ENCODE data around the gene RBM43.

The RBM43 gene

GRCh38 chr2:151282401-151282800 lies 20.7 kb upstream of the RBM43 start:
- no peak for ATAC-seq

GRCh38 chr2:151280271-151280670 lies 18.6 kb upstream of the RBM43 start:
- no peak for TF ChIP-seq PPARA (CRISPR knock-in tag; IDR thresholded peaks at IDR 0.05; ENCODE audit: borderline replicate concordance)
- no peak for TF ChIP-seq SNAI2 (CRISPR knock-in tag; IDR thresholded peaks at IDR 0.05)
- TF ChIP-seq POU6F1 (CRISPR knock-in tag; IDR thresholded peaks at IDR 0.05; ENCODE audit: borderline replicate concordance, low read depth) = no peak
- no peak for TF ChIP-seq TSHZ2 (CRISPR knock-in tag; IDR thresholded peaks at IDR 0.05)
- TF ChIP-seq RARB (CRISPR knock-in tag; IDR thresholded peaks at IDR 0.05) = no peak
- TF ChIP-seq ESRRG (CRISPR knock-in tag; IDR thresholded peaks at IDR 0.05) = no peak
- TF ChIP-seq ZNF8 (CRISPR knock-in tag; IDR thresholded peaks at IDR 0.05) = no peak
- TF ChIP-seq BACH2 (CRISPR knock-in tag; IDR thresholded peaks at IDR 0.05; ENCODE audit: borderline replicate concordance) = no peak
- TF ChIP-seq CSRNP3 (CRISPR knock-in tag; IDR thresholded peaks at IDR 0.05) = no peak
- no peak for TF ChIP-seq ZFP30 (CRISPR knock-in tag; IDR thresholded peaks at IDR 0.05)
- no peak for TF ChIP-seq ZNF70 (CRISPR knock-in tag; IDR thresholded peaks at IDR 0.05)
- no peak for TF ChIP-seq ZFP3 (CRISPR knock-in tag; IDR thresholded peaks at IDR 0.05)
- TF ChIP-seq OSR1 (CRISPR knock-in tag; IDR thresholded peaks at IDR 0.05) = no peak
- no peak for ATAC-seq

More at GRCh38 chr2:151282401-151282800, 20.7 kb upstream of the RBM43 start:
- no peak for TF ChIP-seq ZNF70 (CRISPR knock-in tag; IDR thresholded peaks at IDR 0.05)
- TF ChIP-seq TCF4 (CRISPR knock-in tag; IDR thresholded peaks at IDR 0.05; ENCODE audit: borderline replicate concordance) = no peak
- no peak for TF ChIP-seq POU6F1 (CRISPR knock-in tag; IDR thresholded peaks at IDR 0.05; ENCODE audit: borderline replicate concordance, low read depth)
- no peak for TF ChIP-seq ZC3H10 (CRISPR knock-in tag; IDR thresholded peaks at IDR 0.05)
- TF ChIP-seq CSRNP3 (CRISPR knock-in tag; IDR thresholded peaks at IDR 0.05) = no peak
- no peak for TF ChIP-seq TSHZ2 (CRISPR knock-in tag; IDR thresholded peaks at IDR 0.05)
- TF ChIP-seq CREB5 (CRISPR knock-in tag; IDR thresholded peaks at IDR 0.05; ENCODE audit: low read depth) = no peak
- TF ChIP-seq ARNTL (CRISPR knock-in tag; IDR thresholded peaks at IDR 0.05; ENCODE audit: borderline replicate concordance, low read depth) = no peak
- no peak for TF ChIP-seq BACH2 (CRISPR knock-in tag; IDR thresholded peaks at IDR 0.05; ENCODE audit: borderline replicate concordance)
- no peak for TF ChIP-seq ESRRG (CRISPR knock-in tag; IDR thresholded peaks at IDR 0.05)
- TF ChIP-seq PPARA (CRISPR knock-in tag; IDR thresholded peaks at IDR 0.05; ENCODE audit: borderline replicate concordance) = no peak
- TF ChIP-seq CSDC2 (CRISPR knock-in tag; IDR thresholded peaks at IDR 0.05) = no peak

All from SK-N-SH treated with all-trans-retinoic acid at 6 μM for 48 hours (cell line).